Measurements from ENCODE around the gene TEKT3.

TEKT3 gene

DNA sequence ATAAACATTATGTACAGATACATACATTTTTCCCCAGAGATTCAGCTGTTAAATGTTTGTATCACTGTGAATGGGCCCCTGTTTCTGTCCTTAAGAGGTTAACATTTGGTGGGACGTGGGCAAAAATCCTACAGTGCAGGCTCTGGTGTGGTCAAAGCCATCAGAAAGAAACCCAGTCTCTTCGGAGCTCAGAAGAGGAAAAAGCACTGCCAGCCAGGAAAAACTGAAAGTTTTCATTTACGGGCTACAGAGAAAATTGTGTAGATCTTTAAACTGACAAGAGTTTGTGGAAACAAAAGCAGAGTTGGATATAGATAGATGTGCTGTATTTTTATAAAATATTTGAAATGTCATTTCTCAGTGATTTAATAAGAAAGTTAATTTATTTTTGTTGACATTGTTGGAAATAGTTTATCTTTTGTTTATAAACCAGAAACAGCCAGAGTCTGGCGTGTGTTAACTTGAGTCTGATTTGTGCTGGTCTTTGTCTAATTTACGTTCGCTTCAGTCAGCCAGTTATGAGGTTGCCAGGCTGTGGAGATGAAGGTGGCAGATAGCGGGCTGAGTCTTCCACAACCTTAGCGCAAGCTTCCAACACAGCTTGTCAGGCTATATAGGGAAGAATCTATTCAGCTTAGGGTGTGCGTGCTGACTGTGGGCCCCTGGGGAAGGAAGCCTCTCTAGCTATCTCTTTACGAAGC is 9.5 kb upstream of the TEKT3 start:
- DNase-seq (ENCODE audit: low read depth), result no peak

DNA sequence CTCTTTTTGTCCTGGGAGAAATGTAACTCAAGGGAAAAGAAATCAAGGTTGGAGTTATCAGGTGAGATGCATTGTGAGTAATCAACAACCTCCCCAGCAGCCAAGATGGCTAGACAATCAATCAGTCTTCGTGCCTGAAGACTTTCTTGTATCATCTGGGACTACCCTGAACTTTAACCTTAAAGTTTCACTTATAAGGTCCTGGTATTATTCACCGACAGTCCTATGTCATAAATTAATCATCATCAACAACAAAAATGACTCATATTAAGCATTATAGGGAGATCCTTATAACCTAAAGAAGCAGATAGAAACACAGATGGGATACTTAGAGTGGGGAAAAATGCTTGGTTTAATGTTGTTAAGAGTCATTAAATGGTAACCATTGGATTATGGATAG is 7.7 kb upstream of the TEKT3 start:
- DNase-seq (ENCODE audit: low read depth), result no peak

DNA sequence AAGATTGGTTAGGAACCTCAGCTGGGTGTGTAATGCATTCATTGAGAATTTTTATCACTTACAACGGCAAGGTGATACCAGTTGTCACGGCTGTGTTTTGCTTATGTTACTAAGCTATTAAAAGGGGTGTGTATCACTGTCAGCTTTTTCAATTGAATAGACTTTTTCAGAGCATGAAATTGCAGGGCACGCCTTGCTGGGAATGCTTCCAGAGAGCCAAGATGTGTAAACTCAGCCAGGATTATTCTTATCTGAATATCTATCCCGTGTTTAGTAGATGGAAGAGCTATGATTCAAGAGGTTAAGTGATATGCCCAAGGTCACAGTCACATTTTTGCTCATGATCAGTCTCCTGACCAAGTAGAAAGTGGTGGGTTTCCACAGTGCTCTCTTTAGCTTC is 6.6 kb upstream of the TEKT3 start:
- no peak for DNase-seq (ENCODE audit: low read depth)

DNA sequence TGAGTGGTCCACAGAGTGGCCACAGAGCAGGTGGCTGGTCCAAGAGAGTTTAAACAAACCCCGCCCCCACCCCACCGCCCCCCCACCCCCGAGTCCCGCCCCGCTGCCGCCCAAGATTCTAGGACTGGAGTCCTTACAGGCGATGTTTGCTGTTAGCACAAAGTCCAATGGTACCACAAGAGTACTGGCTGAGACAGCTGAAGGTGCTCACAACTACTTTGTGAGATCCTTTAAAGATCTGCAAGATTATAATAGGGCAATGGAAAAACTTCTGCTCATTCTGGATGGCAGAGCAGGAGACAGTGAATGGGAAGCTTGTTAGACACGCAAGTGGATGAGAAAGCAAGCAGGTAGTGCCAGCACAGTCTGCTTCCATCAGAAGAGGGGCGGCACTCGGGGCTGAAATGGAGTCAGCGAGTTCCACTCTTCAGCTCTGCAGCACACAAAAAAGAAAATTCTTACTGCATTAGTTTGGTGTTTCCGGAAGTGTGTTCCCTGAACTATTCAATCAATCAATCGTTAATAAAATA is 4.7 kb upstream of the TEKT3 start:
- no peak for DNase-seq (ENCODE audit: low read depth)

DNA sequence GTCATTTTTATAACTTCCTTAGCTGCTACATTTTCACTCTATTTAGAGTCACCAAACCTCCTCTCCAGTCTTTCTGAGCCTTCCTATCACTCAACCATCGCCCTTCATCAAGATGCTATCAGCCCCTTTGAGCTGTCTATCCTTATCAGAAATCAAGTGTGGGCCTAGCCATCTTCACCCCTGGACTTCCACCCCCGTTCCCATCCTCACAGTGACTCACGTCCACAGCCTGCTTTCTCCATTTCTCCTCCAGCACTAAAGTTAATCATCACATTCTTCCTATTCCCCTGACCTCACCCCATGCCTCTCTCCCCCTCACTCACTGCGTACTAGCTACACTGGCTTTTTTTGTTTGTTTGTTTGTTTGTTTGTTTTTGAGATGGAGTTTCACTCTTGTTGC is 2.4 kb upstream of the TEKT3 start:
- no peak for DNase-seq (ENCODE audit: low read depth)

DNA sequence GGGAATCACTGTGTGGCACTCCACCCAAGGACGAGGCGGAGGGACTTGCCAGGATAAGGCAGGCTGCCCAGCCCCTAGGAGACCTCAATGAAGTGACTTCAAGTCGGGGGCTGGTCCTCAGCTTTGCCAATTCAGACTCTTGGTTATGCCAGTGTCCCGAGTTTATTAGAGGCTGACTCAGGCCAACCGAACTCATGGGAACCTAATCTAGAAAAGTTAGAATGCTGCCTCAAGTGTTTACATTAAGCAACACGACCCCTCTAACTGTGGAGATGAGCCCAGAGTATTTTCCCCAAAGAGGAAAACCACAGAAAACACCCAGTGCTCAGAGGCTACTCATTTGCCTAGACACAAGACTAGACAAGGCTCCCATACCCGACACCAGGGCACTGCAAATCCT is 1.1 kb upstream of the TEKT3 start:
- DNase-seq (ENCODE audit: low read depth), result no peak

DNA sequence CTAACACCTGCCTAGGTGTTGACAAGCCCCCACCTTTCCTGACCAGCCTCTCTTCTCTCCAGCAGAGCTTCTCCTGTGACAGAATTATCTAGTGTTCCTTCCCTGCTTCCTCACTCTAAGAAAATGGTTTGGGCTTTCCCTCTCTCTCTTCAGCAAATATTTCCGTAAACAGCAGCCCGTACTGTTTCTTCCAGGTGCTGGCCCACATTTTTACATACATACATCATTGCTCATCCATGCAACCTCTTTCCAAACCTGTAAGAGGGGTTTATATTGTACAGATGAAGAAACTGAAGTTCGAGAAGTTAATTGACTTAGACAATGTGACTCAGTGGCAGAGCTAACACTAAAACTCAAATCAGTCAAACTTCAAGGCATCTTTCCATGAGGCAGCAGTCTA is 569 bp upstream of the TEKT3 start:
- DNase-seq (ENCODE audit: low read depth), result no peak

DNA sequence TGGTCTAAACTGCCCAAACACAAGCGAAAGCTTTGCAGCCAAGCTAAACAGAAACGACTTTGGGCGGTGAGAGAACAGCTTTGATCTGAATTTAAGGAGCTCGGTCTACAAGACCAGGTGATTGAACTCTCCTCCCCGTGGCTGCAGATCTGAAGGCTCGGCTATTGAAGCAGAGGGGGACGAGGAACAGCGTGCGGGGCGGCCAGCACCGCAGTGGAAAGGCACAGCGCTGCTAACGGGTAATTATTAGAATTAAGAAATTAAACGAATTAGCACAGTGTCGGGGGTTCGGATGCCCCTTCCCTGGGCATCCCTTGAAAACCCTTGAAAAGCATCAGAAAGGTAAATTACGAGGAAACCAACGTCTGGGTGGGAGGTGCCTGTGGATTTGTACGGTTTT is 431 bp downstream of the TEKT3 start:
- DNase-seq (ENCODE audit: low read depth), result no peak

DNA sequence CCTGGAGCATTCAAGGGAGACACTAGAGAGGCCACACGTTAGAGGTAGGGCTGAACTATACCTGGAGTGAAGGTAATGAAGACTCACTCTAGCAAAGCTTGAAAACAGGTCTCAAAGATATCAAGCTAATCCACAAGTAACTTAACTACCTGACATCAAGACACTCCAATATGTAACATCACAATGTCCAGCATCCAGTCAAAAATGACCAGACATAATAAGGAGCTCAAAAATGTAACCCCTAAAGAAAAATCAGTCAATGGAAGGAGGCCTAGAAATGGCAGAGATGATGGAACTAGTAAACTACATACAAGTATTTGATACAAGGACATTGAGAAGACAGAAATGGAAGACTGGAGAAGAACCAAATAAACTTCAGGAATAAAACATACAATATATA is 6.0 kb downstream of the TEKT3 start:
- no peak for DNase-seq (ENCODE audit: low read depth)

DNA sequence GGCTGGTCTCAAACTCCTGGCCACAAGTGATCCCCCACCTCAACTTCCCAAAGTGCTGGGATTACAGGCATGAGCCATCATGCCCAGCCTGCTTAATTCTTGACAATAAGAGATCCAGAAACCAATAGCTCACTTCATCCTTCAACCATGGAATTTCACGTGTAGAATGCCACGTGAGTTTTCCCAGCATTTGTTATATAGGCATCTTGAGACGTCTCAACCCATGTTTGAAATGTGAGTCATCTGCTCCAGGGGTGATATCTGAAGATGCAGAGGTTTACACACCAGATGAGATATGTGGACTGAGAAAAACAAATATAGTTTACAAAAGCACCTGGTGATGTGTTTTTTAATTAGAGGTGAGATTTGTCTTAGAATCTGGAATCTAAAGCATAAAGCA is 7.1 kb downstream of the TEKT3 start:
- no peak for DNase-seq (ENCODE audit: low read depth)

DNA sequence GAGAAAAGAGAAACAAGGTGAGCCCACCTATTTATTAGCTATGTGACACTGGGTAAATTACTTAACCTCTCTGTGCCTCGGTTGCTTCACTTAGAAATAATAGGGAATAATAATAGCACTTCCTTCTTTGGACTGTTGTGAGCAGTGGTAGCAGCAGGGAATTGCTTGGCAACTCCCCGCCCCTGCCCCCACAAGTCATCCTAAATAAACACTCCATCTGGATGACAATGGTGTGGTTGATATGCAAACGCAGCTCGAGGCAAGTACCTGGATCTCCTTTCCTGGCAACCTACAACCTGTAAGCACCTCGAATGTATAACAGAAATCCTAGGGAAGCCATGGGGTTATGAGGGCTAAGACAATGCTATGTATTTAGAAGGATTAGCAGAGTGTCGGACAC is 9.1 kb downstream of the TEKT3 start:
- DNase-seq (ENCODE audit: low read depth), result no peak

DNA sequence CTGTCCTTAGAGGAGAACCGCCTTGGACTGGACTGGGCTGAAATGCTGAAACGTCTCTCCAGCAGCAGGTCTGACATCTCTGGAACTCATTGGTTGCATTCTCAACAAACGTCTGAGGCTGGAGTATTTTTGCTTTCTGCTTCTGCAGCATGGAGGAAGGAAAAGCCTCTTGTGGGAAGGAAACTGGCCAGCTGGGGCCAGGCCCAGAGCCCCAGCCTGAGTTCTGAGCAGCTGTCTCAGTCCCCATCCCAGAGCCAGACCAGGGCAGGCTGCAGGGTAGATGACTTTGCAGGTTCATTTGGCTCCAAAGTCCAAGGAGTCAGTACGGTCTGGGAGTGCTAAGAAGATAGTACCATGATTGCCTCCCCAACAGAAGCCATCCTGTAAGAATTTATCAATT is 18.3 kb downstream of the TEKT3 start:
- no peak for DNase-seq (ENCODE audit: low read depth)

DNA sequence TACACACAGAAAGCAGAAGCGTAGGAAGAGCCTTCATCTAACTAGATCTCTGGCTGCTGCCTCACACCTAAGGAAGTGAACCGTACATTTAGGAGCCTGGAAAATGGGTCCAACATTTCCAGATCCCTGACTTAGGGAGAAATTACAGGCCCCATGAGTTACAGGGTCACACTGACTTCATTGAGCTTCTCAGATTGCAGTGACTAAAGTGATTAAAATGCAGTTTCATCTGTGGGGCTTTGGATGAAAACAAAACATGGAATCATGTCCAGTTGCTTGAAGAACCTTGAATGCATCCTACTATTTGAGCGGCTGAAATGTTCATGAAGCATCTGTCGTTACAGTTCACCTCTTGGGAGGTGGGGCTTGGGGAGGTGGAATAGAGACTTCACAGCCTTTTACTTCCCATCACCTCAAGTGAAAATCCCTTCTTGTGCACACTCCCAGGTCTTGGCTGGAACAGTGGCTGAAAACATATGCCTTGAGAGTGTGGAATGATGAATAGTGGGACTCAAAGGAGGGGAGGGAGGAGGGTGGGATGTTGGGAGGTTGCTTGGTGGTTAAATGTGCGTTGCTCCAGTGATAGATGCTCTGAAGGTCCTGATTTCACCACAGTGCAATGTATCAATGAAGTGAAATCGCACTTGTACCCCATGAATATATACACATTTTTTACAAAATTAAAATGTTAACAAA is 19.7 kb downstream of the TEKT3 start:
- DNase-seq (ENCODE audit: low read depth), result no peak

DNA sequence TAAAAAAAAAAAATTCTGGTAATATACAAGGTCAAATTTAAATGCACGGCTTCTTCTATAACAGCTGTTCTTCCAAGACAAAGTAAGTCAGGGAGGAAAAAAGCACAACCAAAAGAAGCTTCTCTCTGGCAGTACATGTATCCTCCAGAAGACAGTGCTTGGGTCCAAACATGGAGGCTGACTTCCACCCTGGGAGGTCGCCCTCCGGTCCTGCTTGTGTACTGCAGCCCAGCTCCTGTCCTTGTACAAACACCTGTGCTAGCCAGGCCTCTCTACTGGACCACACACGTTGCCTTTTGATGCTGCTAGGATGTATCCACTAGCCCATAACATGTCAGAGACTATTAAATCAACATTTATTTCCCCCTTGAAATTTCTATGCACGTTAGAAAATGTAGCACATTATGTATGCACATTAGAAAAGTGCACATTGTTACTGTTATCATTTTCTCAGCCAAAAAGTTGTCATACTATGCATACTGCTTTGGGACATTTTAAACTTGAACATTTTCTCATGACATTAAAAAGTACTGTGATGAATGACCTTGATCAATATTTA is 21.9 kb downstream of the TEKT3 start:
- no peak for DNase-seq (ENCODE audit: low read depth)

DNA sequence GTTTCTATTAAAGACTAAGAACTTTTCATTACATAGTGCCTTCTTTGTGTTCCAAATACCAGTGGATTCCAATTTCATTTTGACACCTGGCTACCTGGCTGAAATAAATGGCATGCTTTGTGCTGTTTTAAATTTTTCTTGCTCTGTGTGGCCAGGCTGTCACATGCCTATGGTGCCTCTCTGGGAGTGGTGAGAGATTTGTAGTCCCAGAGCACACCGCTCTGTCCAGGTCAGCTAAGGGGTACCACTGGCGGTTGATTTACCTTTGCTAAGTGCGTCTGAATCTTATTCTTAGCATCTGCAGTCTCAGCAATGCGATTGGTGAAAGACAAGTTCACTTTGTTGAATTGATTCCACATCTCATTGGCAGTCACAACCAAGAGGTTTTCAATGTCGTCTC is 29.4 kb downstream of the TEKT3 start:
- DNase-seq (ENCODE audit: low read depth), result no peak

DNA sequence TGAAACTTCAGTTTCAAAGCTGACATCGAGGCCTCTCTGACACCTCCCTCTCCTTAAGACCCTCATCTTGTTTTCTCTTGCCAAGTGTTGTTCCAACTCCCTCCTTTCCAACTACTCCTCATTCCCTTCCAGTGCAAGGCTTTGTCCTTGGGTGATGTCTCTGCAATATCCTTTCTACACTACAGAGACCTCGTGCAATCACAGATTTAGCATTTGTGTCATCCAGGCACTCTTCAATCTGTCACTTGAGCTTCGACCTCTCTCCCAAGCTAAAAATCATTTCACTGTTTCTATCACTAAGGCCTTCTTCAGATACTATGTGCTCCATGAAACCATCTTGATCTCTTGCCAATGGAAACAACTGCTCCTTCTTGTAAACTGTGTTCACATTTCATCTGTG is 31.6 kb downstream of the TEKT3 start:
- no peak for DNase-seq (ENCODE audit: low read depth)

DNA sequence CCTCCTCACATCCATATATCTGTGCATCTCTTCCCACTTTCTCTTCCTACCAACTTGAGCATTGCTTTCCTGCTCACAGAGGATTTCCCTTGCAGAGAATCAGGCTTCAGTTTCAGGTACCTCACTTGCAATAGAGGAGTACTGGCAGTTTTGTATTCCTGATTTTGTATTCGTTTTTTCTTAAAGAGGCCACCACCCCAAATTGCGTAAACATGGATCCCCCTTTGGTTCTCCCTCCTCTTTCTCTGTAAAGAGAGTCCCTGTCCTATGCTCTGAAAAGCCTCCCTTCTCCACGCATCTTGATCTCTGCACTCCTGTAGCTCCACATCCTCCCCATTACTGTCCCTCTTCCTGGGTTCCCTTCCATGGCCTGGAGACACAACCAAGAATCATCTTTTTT is 32.2 kb downstream of the TEKT3 start:
- DNase-seq (ENCODE audit: low read depth), result no peak

DNA sequence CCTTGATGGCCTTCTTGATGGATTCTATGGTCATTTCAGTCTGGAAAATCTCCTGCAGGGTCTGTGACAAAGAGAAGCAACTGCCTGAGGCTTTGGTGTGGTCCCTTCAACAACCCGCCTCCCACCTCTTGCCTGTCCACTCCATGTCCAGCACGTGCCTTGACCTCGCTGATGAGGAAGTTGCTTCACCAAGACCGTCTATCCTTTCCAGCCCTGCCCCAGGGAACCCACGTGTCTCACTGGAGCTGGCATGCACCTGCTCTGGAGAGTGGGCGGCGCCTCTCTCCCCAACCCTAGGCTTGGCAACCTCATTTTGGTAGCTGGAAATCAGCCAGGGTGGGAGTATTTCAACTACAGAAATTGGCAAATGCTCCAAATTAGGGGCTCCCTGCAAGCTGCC is 32.6 kb downstream of the TEKT3 start:
- no peak for DNase-seq (ENCODE audit: low read depth)

DNA sequence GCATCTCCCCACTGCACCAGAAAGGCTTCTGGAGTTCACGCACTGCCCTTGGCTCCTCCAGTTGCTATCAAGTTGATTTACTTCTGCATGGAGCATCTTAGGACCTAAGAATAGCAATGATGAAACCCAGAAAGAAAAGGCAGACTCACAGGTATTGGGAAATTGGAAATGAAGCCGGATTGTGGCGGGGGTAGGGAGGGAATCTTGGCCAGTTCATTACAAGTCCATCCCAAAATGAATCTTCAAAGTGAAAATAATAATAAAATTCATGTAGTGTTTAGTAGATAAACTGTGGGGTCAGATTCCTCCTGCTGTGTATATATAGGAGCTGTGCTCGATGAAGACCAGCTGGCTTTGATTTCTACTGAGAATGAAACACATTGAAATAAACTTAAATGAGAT is 33.7 kb downstream of the TEKT3 start:
- DNase-seq (ENCODE audit: low read depth), result no peak

DNA sequence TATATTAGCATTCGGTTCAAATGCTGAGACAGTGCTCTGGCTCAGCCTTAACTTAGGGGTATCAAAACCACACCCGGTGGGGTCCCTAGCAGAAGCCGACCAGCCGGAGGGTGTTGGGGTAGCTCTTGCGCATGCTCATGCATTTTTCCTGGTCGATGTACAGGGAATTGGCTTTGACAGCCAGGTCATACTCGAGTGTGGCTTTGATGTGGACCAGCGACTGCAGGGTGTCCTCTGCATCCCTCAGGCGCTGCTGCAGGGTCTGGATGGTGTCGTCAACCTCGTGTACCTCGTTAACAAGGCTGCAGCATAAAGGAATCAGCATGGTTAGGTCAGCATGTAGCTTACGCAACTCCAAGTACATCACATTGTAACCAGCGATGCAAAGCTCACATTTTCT is 37.5 kb downstream of the TEKT3 start:
- no peak for DNase-seq (ENCODE audit: low read depth)

DNA sequence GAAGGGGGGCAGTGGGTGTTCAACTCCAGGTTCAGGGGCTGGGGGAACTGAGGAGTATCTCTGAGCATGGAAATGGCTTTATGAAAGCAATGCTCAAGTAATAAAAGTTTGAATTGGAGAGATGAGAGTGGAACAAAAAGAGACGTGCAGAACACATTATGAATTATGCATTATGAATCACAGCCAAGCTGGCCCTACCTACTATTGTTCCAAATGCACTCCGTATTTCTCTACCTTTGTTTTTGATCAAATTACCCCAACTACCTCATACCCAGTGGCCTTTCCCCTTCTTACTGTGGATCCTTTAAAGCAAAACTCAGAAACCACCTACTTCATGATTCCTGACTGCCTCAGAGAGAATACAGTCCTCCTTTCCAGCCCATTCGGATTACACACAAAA is 38.1 kb downstream of the TEKT3 start:
- no peak for DNase-seq (ENCODE audit: low read depth)

DNA sequence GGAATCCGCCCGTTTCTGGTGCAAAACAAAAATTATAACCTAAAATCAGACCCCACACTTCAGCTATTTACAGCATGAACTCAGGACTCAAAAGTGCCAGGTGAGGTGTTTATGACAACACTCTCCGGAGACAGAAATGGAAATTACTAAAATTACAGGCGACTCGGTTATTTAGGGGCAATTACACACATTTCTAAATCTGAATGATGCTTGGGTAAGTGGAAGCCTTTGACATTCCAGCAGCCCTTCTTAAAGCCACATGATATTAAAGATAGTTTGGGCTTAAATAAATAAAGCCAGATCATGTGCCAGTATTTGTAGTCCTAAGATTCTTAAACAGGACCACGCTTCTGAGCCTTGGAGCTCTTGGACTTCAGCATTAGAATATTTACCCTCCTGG is 39.6 kb downstream of the TEKT3 start:
- DNase-seq (ENCODE audit: low read depth), result no peak

DNA sequence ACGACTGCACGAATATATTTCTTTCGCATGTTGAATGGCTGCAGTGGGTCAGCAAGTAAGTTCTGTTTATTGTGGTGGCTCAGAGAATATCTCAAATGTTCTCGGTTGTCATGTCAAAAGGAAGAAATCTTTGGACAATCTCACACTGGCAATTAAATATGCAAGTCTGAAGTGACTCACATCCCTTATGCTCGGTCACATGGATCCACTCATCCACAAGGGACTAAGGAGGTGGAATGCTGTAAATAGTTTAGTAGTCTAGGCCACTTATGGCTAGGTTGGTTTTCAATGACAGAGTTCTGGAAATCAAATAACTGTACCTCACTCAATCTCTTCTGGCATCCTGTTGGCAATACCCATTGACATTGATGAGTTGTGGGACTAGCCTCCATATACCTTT is 43.2 kb downstream of the TEKT3 start:
- DNase-seq (ENCODE audit: low read depth), result no peak

DNA sequence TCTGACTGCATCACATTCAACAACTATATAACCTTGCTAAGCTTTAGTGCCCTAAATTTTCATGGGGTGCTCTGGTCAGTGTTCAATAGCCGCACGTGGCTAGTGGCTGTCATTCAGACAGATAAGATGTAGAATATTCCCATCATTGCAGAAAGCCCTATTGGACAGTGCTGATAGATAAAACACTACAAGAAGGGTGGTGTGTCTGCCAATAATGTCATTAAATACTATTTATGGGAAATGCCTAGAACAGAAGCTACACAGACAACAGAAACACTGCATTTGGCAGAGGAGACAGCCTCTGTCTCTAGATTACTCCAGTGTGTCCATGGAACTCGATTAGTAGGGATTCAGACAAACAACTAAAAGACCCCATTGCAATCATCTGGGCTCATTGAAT is 47.8 kb downstream of the TEKT3 start:
- DNase-seq (ENCODE audit: low read depth), result no peak
